Right lobe of liver (tissue), 6 donors: ENCODE data around the gene TMEM88. TPM values are rescaled to one million over a fixed set of nuclear protein-coding genes. Genes with fewer than 3 reads are reported as not detected.
"Not testable (repeated sequence)": the region's sequence is repeated elsewhere in the genome, so short reads cannot be mapped to it uniquely, and the experiment has no call there.

ENCODE experiments used
- ATAC-seq, 4 donors: fragments of 200-7000 bp; cut with Tn5 transposase; one replicate each; pipeline ENCODE4 v1.9.1; 2020; ENCODE audit warnings: mild to moderate bottlenecking in 4 of 4, moderate library complexity in 4 of 4
- DNase-seq, 3 donors: peaks; one replicate each; pipeline ENCODE4 v3.0.0-alpha.2; 2020
- H3K27ac ChIP-seq, 3 donors: fragments of 200-600 bp; one replicate each; pipeline ENCODE4 v1.8.0; 2022
- H3K27me3 ChIP-seq, 2 donors: fragments of 200-600 bp; one replicate each; pipeline ENCODE4 v1.8.0; 2022
- H3K36me3 ChIP-seq, 4 donors: fragments of 200-600 bp; sonication (generic) in 1 of 4; one replicate each; pipeline versions ENCODE4 v1.5.1 to v1.8.0; 2017 to 2022; ENCODE audit warnings: control low read depth in 1 of 4
- H3K4me1 ChIP-seq, 4 donors: fragments of 200-600 bp; sonication (generic) in 1 of 4; one replicate each; pipeline versions ENCODE4 v1.5.1 to v1.8.0; 2017 to 2022; ENCODE audit warnings: control low read depth in 1 of 4
- H3K4me3 ChIP-seq, 3 donors: fragments of 200-600 bp; one replicate each; pipeline ENCODE4 v1.8.0; 2022
- H3K9me3 ChIP-seq, 4 donors: fragments of 200-600 bp; sonication (generic) in 1 of 4; one replicate each; pipeline versions ENCODE4 v1.5.1 to v1.8.0; 2017 to 2022; ENCODE audit warnings: control low read depth in 1 of 4
- CTCF ChIP-seq, 4 donors: fragments of 200-600 bp in 3 of 4; fragments of 450-650 bp in 1 of 4; IDR thresholded peaks; one replicate each; pipeline versions ENCODE4 v1.5.1 to v1.8.0; 2016 to 2022; ENCODE audit warnings: antibody characterized with exemption in 4 of 4, mild to moderate bottlenecking in 2 of 4
- POLR2A ChIP-seq: fragments of 450-650 bp; IDR thresholded peaks from one replicate; pipeline ENCODE4 v1.6.1; 2017; ENCODE audit warnings: antibody characterized with exemption, mild to moderate bottlenecking
- WGBS: methylation state at CpG from one replicate; pipeline ENCODE4 v1.1.6; 2018; ENCODE audit warnings: low coverage, low lambda C conversion rate; ENCODE audit not compliant: insufficient coverage; ENCODE audit errors: missing lambda C conversion rate; 5-methylcytosine and 5-hydroxymethylcytosine counted together
- intact Hi-C, 2 donors: fragments of 100-400 bp; cut with DNase I; formaldehyde crosslinking; loops; one replicate each; pipeline versions ENCODE4 v1.11.2 to v1.14.1; 2022
- long read RNA-seq: library from polyadenylated mRNA; unstranded; transcript quantifications from one replicate; pipeline ENCODE4 v2.0.0, GENCODE V29; 2019
- total RNA-seq, 6 experiments: library from RNA; depleted of rRNA in 2 of 6; stranded (reverse); fragments of >200 nt in 2 of 6; fragmentation: NEBNext Ultra II Directional in 3 of 6; extraction: Animal tissue kit (Norgen Biotek cat#: 25700) in 3 of 6; gene quantifications; one replicate each; pipeline versions ENCODE4 v1.1.0 to v1.2.4, GENCODE V29; 2016 to 2023
- donor health status: DM: no; HTN: yes; CAD: no.
- donor health status: DM: no; HTN: no; CAD: no.
- donor health status: DM: no; HTN: no; CAD: no.
- donor health status: DM: no; HTN: yes; CAD: no.
- donor health status: DM: no; HTN: yes; CAD: no.

Gene TMEM88
- total RNA-seq, result 1 to 10 TPM in 4 of 6 experiments, under 1 TPM in 2; 0.74 to 2.4 (median 1.2) TPM
- long read RNA-seq, result 0 reads

DNA sequence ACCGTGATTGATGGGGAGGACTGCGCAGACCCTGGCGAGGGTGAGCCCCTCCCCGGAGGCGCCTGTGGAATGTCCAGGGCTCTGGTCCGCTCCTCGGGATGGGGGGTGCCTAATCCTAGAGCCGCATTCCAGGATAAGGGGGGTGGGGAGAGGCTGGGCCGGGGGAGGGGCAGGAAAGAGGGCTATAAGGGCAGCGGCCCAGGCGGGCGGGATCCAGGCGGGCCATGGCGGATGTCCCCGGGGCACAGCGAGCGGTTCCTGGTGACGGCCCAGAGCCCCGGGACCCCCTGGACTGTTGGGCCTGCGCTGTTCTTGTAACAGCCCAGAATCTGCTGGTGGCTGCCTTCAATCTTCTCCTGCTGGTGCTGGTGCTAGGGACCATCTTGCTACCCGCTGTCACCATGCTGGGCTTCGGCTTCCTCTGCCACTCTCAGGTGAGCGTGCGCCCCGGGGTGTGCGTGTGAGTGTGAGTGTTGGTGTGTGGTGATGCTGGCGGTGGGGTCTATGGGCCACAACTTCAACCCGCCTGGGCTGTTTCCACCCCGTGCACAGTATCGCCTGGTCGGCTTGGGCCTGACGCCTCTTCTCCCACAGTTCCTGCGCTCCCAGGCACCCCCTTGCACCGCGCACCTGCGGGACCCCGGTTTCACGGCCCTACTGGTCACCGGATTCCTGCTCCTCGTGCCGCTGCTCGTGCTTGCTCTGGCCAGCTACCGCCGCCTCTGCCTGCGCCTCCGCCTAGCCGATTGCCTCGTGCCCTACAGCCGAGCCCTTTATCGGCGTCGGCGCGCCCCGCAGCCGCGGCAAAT lies at the start of gene TMEM88:
TMEM88 (plus strand) TSS at position 216 of the 809 bp plus-strand sequence; CDS start at position 225, 9 bp downstream.
- ATAC-seq (no peak), DNase-seq (peak in 2 of 3 donors; percentile 45 to 51)
- Histone ChIP-seq H3K9me3 (no peaks in the 10 kb centered on the region), H3K36me3 (peaks cover 0 to 37% (median 12%) of the 10 kb centered on the region in 4 donors), H3K27me3 (no peaks in the 10 kb centered on the region), H3K4me1 (peaks cover 0 to 22% (median 7%) of the 10 kb centered on the region in 4 donors), H3K27ac (peak within 1 kb of the TSS in 2 of 3 donors; percentile 15 to 84), H3K4me3 (no peak within 1 kb of the TSS)
- 71% methylated on average over 19 of the region's 57 CpGs for WGBS
- TF ChIP-seq POLR2A, result no peak
- TF ChIP-seq CTCF (IDR thresholded peaks at IDR 0.05), result no peak
- intact Hi-C loops, result loop anchor here in 1 of 2 donors (5.0 kb wide), 1 partner anchor 38 kb away; no protein-coding TSS in a partner anchor

GRCh38 chr17:7806587-7806986 lies 48.3 kb upstream of the TMEM88 start:
- no peak for TF ChIP-seq CTCF (IDR thresholded peaks at IDR 0.05)
- no peak for TF ChIP-seq POLR2A
- Histone ChIP-seq H3K4me3 (no peak overlapping the region), H3K27me3 (no peaks in the 10 kb centered on the region), H3K27ac (no peak overlapping the region), H3K36me3 (no peaks in the 10 kb centered on the region), H3K4me1 (no peaks in the 10 kb centered on the region), H3K9me3 (no peaks in the 10 kb centered on the region)
- WGBS, result 65% methylated on average over 6 of the region's 6 CpGs
- intact Hi-C loops, result no loop called here
- DNase-seq (no peak), ATAC-seq (peak in 2 of 4 donors; percentile 19 to 48)

DNA sequence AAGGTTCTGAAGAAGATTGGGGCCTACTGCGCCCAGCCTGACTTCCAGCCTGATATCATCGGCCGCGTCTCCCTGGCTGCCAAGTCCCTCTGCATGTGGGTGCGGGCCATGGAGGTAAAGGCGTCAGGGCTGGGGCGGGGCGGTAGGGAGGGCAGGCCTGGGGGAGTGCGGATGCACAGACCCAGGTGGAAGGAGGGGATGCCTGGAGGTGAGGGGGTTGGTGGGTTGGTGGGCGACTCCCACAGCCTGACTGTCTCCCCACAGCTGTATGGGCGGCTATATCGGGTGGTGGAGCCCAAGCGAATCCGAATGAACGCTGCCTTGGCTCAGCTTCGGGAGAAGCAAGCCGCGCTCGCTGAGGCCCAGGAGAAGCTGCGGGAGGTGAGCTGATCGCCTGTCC lies 47.7 kb upstream of the TMEM88 start:
- Histone ChIP-seq H3K27me3 (no peaks in the 10 kb centered on the region), H3K4me3 (no peak overlapping the region), H3K27ac (no peak overlapping the region), H3K4me1 (no peaks in the 10 kb centered on the region), H3K36me3 (no peaks in the 10 kb centered on the region), H3K9me3 (no peaks in the 10 kb centered on the region)
- WGBS, result 100% methylated on average over 1 of the region's 21 CpGs
- ATAC-seq (no peak), DNase-seq (no peak)
- TF ChIP-seq POLR2A (no peak), CTCF (IDR thresholded peaks at IDR 0.05) (no peak)
- intact Hi-C loops, result no loop called here

GRCh38 chr17:7809086-7809790 lies 45.6 kb upstream of the TMEM88 start:
- DNase-seq, result peak in 1 of 3 donors; percentile 21
- TF ChIP-seq CTCF (IDR thresholded peaks at IDR 0.05) (no peak), POLR2A (no peak)
- Histone ChIP-seq H3K27me3 (no peaks in the 10 kb centered on the region), H3K4me3 (no peak overlapping the region), H3K36me3 (no peaks in the 10 kb centered on the region), H3K4me1 (no peaks in the 10 kb centered on the region), H3K27ac (no peak overlapping the region), H3K9me3 (no peaks in the 10 kb centered on the region)
- 72% methylated on average over 11 of the region's 11 CpGs for WGBS
- ATAC-seq, result no peak
- intact Hi-C loops, result no loop called here

DNA sequence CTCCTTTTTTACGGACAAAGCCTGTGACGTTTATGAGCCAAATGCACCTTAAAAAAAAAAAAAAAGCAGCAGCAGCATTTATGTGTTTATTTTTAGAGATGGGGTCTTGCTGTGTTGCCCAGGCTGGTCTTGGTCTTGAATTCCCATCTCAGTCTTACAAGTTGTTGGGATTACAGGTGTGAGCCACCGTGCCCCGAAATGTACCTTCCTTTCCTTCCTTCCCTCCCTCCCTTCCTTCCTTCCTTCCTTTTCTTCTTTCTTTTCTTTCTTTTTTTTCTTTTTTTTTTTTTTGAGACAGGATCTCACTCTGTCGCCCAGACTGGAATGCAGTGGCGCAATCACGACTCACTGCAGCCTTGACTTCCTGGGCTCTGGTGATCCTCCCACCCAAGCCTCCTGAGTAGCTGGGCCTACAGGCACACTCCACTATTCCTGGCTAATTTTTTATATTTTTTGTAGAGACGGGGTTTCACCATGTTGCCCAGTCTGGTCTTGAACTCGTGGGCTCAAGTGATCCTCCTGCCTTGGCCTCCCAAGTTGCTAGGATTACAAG lies 45.0 kb upstream of the TMEM88 start:
- H3K27me3 ChIP-seq, H3K4me1 ChIP-seq, DNase-seq, intact Hi-C loops, H3K27ac ChIP-seq, ATAC-seq, H3K9me3 ChIP-seq, H3K36me3 ChIP-seq, H3K4me3 ChIP-seq: not testable (repeated sequence)
- whole genome bisulfite sequencing, result 67% methylated on average over 7 of the region's 9 CpGs
